Dendritic cell treated with granulocyte-macrophage colony-stimulating factor and Interleukin-4, amounts not matched to agents 40 ng/mL and 50 ng/mL, for 4 days (primary cell): Measurements from ENCODE around the gene HPCAL4.

Experiments used
- H3K27ac Mint-ChIP-seq: one replicate; pipeline ENCODE4 v1.8.0; 2022; ENCODE audit warnings: mild to moderate bottlenecking, mixed read lengths
- H3K27me3 Mint-ChIP-seq: one replicate; pipeline ENCODE4 v1.8.0; 2022; ENCODE audit warnings: mild to moderate bottlenecking, mixed read lengths
- H3K36me3 Mint-ChIP-seq: one replicate; pipeline ENCODE4 v1.8.0; 2022; ENCODE audit warnings: low read depth, mixed read lengths
- H3K4me1 Mint-ChIP-seq: one replicate; pipeline ENCODE4 v1.8.0; 2022; ENCODE audit warnings: low read depth, mixed read lengths
- H3K4me3 Mint-ChIP-seq: one replicate; pipeline ENCODE4 v1.8.0; 2022; ENCODE audit warnings: mild to moderate bottlenecking, moderate library complexity, mixed read lengths
- H3K9me3 Mint-ChIP-seq: one replicate; pipeline ENCODE4 v1.8.0; 2022; ENCODE audit warnings: mixed read lengths
- intact Hi-C: fragments of 100-400 bp; cut with micrococcal nuclease; formaldehyde crosslinking; loops from one replicate; pipeline ENCODE4 v1.15.0; 2022

HPCAL4 gene

DNA sequence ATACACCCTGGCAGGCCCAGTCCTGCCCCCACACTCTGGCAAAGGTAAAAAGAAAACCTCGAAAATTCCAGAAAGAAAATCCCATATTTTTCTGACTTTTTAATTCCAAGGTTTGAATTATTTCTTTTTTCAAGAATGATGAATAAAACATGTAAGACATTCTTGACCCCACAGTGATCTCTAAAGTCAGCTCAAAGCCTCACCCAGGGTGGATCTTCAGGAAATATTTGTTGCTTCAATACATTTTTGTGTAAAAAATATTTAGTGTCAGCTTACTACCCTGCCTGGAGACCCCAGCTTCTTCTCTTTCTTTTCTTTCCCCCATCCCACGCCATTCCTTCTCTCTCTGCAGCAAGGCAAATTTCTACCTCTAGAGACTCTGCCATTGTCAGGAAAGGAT lies 12.3 kb downstream of the HPCAL4 start:
- no peaks in the 10 kb centered on the region for H3K9me3 Mint-ChIP-seq
- H3K27ac Mint-ChIP-seq: no peak overlapping the region
- H3K4me3 Mint-ChIP-seq: no peak overlapping the region
- intact Hi-C loops: no loop called here
- no peaks in the 10 kb centered on the region for H3K4me1 Mint-ChIP-seq
- H3K27me3 Mint-ChIP-seq: peaks cover 52% of the 10 kb centered on the region
- H3K36me3 Mint-ChIP-seq: no peaks in the 10 kb centered on the region

- no peak overlapping the region for H3K27ac Mint-ChIP-seq
These were observed 13.6 kb downstream of the HPCAL4 start for GRCh38 chr1:39677645-39678044.

GRCh38 chr1:39676948-39677548 lies 14.2 kb downstream of the HPCAL4 start:
- peaks cover 50% of the 10 kb centered on the region for H3K27me3 Mint-ChIP-seq
- H3K4me1 Mint-ChIP-seq: peaks cover 6% of the 10 kb centered on the region
- intact Hi-C loops: no loop called here
- no peak overlapping the region for H3K4me3 Mint-ChIP-seq
- no peaks in the 10 kb centered on the region for H3K36me3 Mint-ChIP-seq
- H3K27ac Mint-ChIP-seq: no peak overlapping the region
- H3K9me3 Mint-ChIP-seq: no peaks in the 10 kb centered on the region

More at GRCh38 chr1:39677645-39678044, 13.6 kb downstream of the HPCAL4 start:
- Mint-ChIP-seq H3K9me3 (no peaks in the 10 kb centered on the region), H3K36me3 (no peaks in the 10 kb centered on the region), H3K4me1 (no peaks in the 10 kb centered on the region), H3K4me3 (no peak overlapping the region), H3K27me3 (peaks cover 50% of the 10 kb centered on the region)
- intact Hi-C loops: no loop called here

DNA sequence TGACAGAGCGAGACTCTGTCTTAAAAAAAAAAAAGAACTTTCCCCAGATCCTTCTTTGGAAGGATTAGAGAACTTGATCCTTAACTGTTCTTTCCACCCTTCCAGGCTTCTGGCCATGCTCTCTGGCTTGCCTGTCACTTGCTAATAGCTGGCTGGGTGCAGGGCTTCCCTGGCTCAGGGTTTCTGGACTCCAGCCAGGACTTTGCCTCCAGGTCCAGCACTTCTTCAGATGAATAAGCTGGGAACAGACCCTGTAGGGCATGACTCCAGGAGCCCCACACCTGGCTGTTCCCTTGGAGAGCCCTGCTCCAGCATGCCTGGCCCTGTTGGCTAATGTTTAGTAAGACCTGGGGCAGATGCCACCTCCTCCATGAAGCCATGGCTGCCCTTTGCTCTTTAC lies 16.0 kb downstream of the HPCAL4 start:
- H3K27me3 Mint-ChIP-seq: peaks cover 53% of the 10 kb centered on the region
- H3K36me3 Mint-ChIP-seq: no peaks in the 10 kb centered on the region
- no peak overlapping the region for H3K4me3 Mint-ChIP-seq
- H3K9me3 Mint-ChIP-seq: no peaks in the 10 kb centered on the region
- peaks cover 7% of the 10 kb centered on the region for H3K4me1 Mint-ChIP-seq
- intact Hi-C loops: no loop called here
- no peak overlapping the region for H3K27ac Mint-ChIP-seq

GRCh38 chr1:39673215-39673614 lies 18.0 kb downstream of the HPCAL4 start:
- Mint-ChIP-seq H3K27me3 (peaks cover 59% of the 10 kb centered on the region), H3K36me3 (no peaks in the 10 kb centered on the region), H3K4me3 (no peak overlapping the region), H3K9me3 (no peaks in the 10 kb centered on the region), H3K4me1 (peaks cover 7% of the 10 kb centered on the region), H3K27ac (no peak overlapping the region)
- intact Hi-C loops: no loop called here

DNA sequence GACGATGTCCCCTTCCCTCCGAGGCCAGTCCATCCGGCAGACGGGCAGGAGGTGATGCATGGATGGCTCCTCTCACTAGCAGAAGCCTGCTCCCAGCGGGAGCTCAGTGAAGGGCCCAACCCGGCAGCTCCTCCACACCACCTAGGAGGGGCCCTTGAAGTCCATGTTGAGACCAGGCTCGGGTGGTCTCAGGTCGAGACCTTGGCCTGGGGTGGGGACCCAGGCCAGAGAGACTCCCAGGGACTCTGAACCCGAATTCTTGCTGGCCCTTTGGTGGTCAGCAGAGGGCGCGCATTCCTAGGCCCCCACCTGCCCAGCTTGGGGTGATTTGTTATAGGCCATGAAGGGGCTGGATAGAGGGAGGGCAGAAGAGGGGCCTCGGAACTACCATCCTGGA lies 18.7 kb downstream of the HPCAL4 start:
- H3K27me3 Mint-ChIP-seq: peaks cover 60% of the 10 kb centered on the region

GRCh38 chr1:39671793-39672550 lies 19.3 kb downstream of the HPCAL4 start, which contains the start of gene NT5C1A:
NT5C1A (minus strand) TSS chr1:39672107; CDS start chr1:39672038, 69 bp downstream.
- Mint-ChIP-seq H3K4me3 (peak within 1 kb of the TSS; percentile 55), H3K27me3 (peaks cover 65% of the 10 kb centered on the region), H3K36me3 (no peaks in the 10 kb centered on the region), H3K4me1 (peaks cover 7% of the 10 kb centered on the region), H3K9me3 (no peaks in the 10 kb centered on the region), H3K27ac (no peak within 1 kb of the TSS)
- intact Hi-C loops: no loop called here

More for the DNA sequence above, 18.7 kb downstream of the HPCAL4 start:
- intact Hi-C loops: no loop called here
- H3K4me3 Mint-ChIP-seq: peak overlapping the region; percentile 55
- H3K27ac Mint-ChIP-seq: no peak overlapping the region
- no peaks in the 10 kb centered on the region for H3K36me3 Mint-ChIP-seq
- peaks cover 7% of the 10 kb centered on the region for H3K4me1 Mint-ChIP-seq
- H3K9me3 Mint-ChIP-seq: no peaks in the 10 kb centered on the region

DNA sequence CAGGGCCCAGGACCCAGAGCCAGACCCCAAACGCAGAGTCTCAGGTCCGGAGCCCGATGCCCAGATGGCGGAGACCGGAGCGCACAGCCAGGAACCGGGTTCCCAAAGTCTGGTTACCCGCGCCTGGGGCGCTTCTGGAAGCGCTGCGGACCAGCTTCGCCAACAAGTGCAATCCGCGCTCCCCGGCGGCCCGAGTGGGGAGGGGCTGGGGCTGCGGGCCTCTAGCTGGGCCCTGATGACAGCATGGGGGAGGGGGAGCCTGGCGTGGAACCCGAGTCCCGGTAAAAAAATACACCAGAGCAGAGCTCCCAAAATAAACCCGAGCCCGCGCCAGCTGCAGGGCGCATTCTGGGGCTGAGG lies 19.8 kb downstream of the HPCAL4 start:
- Mint-ChIP-seq H3K9me3 (no peaks in the 10 kb centered on the region), H3K36me3 (no peaks in the 10 kb centered on the region), H3K27me3 (peaks cover 66% of the 10 kb centered on the region), H3K27ac (no peak overlapping the region), H3K4me3 (peak overlapping the region; percentile 55), H3K4me1 (peaks cover 7% of the 10 kb centered on the region)
- intact Hi-C loops: no loop called here

- Mint-ChIP-seq H3K4me3 (no peak overlapping the region), H3K27me3 (peaks cover 70% of the 10 kb centered on the region), H3K36me3 (no peaks in the 10 kb centered on the region), H3K9me3 (no peaks in the 10 kb centered on the region), H3K27ac (no peak overlapping the region), H3K4me1 (peaks cover 7% of the 10 kb centered on the region)
- intact Hi-C loops: no loop called here
These were observed 20.5 kb downstream of the HPCAL4 start for GRCh38 chr1:39670689-39671088.

DNA sequence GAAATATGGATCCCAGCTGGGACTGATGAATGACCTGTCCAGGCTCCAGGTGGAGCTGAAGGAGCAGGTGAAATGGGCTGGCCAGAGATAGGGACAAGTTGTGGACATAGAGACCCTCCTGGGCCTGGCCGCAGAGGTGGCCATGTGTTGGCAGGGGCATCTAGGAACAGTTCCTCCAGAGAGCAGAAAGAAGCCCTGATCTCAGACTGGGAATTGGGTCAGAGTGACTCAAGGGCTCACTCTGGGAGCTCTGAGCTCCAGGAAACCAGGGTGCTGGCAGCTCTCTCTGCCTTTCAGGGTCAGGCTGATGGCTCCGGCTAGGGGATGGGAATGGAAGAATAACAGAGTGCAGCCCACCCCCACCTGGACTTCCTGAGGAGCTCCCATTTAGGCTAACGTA lies 22.3 kb downstream of the HPCAL4 start:
- Mint-ChIP-seq H3K9me3 (no peaks in the 10 kb centered on the region), H3K36me3 (no peaks in the 10 kb centered on the region), H3K27me3 (peaks cover 62% of the 10 kb centered on the region), H3K4me3 (no peak overlapping the region), H3K27ac (no peak overlapping the region), H3K4me1 (peaks cover 7% of the 10 kb centered on the region)
- intact Hi-C loops: no loop called here

GRCh38 chr1:39668111-39668510 lies 23.1 kb downstream of the HPCAL4 start:
- H3K36me3 Mint-ChIP-seq: no peaks in the 10 kb centered on the region
- no peak overlapping the region for H3K4me3 Mint-ChIP-seq
- intact Hi-C loops: no loop called here
- H3K27ac Mint-ChIP-seq: no peak overlapping the region
- peaks cover 7% of the 10 kb centered on the region for H3K4me1 Mint-ChIP-seq
- H3K9me3 Mint-ChIP-seq: no peaks in the 10 kb centered on the region
- H3K27me3 Mint-ChIP-seq: peaks cover 57% of the 10 kb centered on the region

- no peak overlapping the region for H3K4me3 Mint-ChIP-seq
- peaks cover 45% of the 10 kb centered on the region for H3K27me3 Mint-ChIP-seq
- no peaks in the 10 kb centered on the region for H3K4me1 Mint-ChIP-seq
- intact Hi-C loops: no loop called here
- no peaks in the 10 kb centered on the region for H3K9me3 Mint-ChIP-seq
- H3K27ac Mint-ChIP-seq: no peak overlapping the region
- no peaks in the 10 kb centered on the region for H3K36me3 Mint-ChIP-seq
These were observed 24.5 kb downstream of the HPCAL4 start for GRCh38 chr1:39666772-39667171.

DNA sequence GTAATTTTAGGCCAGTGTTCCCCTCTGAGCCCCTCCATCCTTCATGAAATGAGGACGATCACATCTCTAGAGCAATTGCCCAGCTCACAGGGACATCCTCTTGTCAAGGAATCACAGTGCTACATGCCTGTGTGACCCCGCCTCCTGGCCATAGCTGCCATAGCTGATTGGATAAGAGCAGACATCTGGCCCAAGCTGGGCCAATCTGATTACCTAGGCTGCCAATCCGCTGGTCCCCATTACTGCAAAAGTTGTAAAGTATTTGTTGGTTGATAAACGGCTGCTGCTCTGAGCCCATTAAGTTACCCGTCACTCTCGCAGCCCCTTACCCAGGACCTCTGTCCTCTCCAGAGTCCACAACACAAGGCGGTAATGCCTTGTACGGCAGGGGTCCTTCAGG lies 27.7 kb downstream of the HPCAL4 start:
- intact Hi-C loops: no loop called here
- H3K36me3 Mint-ChIP-seq: no peaks in the 10 kb centered on the region
- H3K9me3 Mint-ChIP-seq: no peaks in the 10 kb centered on the region
- no peak overlapping the region for H3K4me3 Mint-ChIP-seq
- H3K27me3 Mint-ChIP-seq: peaks cover 17% of the 10 kb centered on the region
- H3K27ac Mint-ChIP-seq: no peak overlapping the region
- H3K4me1 Mint-ChIP-seq: no peaks in the 10 kb centered on the region

DNA sequence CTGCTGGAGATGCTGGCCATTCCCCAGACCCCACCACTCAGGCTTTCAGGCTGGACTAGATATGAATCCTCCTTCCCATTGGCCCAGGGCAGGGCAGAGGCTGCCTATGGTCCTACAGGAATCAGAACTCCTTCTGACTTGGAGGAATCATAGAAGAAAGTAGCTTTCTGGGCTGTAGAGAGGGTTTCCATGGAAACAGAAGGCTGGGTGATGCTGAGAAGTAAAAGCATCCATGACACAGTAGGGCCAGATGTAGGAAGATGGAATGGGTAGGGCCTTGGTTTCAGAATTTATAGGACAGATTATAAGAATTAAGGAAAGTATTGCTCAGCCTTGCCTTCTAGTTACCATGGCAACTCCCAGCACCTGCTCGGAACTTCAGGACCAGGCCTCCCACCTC lies 28.4 kb downstream of the HPCAL4 start:
- no peak overlapping the region for H3K4me3 Mint-ChIP-seq
- H3K4me1 Mint-ChIP-seq: peaks cover 5% of the 10 kb centered on the region
- H3K9me3 Mint-ChIP-seq: no peaks in the 10 kb centered on the region
- H3K36me3 Mint-ChIP-seq: no peaks in the 10 kb centered on the region
- H3K27ac Mint-ChIP-seq: no peak overlapping the region
- intact Hi-C loops: no loop called here
- H3K27me3 Mint-ChIP-seq: peaks cover 13% of the 10 kb centered on the region

DNA sequence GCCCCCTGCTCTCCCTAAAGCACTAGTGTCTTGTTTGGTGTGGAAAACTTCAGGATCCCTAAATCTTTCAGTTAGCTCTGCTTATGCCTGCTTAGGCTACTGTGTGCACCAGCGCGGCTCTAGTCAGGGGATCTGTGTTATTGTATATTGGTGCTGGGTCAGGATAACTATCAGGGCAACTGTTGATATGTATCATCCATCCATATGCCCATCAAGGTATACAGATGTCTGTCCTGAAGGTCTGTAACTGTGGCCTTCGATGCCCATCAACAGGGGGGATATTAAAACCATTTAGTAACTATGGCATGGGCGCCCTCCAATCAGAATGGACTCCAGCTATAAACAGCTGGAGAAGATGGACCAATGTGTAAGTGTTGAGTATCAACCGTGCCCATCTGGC lies 31.7 kb downstream of the HPCAL4 start:
- no peak overlapping the region for H3K4me3 Mint-ChIP-seq
- no peaks in the 10 kb centered on the region for H3K9me3 Mint-ChIP-seq
- H3K36me3 Mint-ChIP-seq: no peaks in the 10 kb centered on the region
- no peak overlapping the region for H3K27ac Mint-ChIP-seq
- H3K4me1 Mint-ChIP-seq: peaks cover 7% of the 10 kb centered on the region
- intact Hi-C loops: no loop called here
- peaks cover 1% of the 10 kb centered on the region for H3K27me3 Mint-ChIP-seq
